Right renal pelvis (tissue), 4 donors: ENCODE results near the gene CD99L2. TPM values are rescaled to one million over a fixed set of nuclear protein-coding genes. Genes with fewer than 3 reads are reported as not detected.

Experiments
- DNase-seq, 4 donors: peaks; one replicate each; pipeline ENCODE4 v3.0.0-alpha.2; 2013; ENCODE audit warnings: low read depth in 4 of 4, low spot score in 3 of 4, missing footprints in 1 of 4
- polyA plus RNA-seq, 4 donors: library from polyadenylated mRNA; unstranded; fragments of 120-200 nt; gene quantifications; one replicate each; pipeline ENCODE4 v1.2.1, GENCODE V29; 2013; ENCODE audit not compliant: insufficient read length in 4 of 4

CD99L2 gene
- polyA plus RNA-seq, 4 donors: 40.5 to 47.2 (median 44.1) TPM

- DNase-seq: no peak
Observed at GRCh38 chrX:150766351-150767044, 132.0 kb downstream of the CD99L2 start.

GRCh38 chrX:150765782-150766350 is 132.6 kb downstream of the CD99L2 start:
- no peak for DNase-seq

- DNase-seq: no peak
Observed at GRCh38 chrX:150765237-150765636, 133.2 kb downstream of the CD99L2 start.

- no peak for DNase-seq
Observed at GRCh38 chrX:150763810-150764209, 134.7 kb downstream of the CD99L2 start.

GRCh38 chrX:150763303-150763797 is 135.1 kb downstream of the CD99L2 start:
- DNase-seq: no peak

- DNase-seq: no peak
Observed at GRCh38 chrX:150762258-150763165, 136.0 kb downstream of the CD99L2 start.

GRCh38 chrX:150761819-150762216 is 136.7 kb downstream of the CD99L2 start:
- DNase-seq: no peak

GRCh38 chrX:150761176-150761818 is 137.2 kb downstream of the CD99L2 start:
- DNase-seq: no peak

GRCh38 chrX:150759568-150760416 is 138.7 kb downstream of the CD99L2 start:
- DNase-seq: no peak

GRCh38 chrX:150757371-150757770 is 141.1 kb downstream of the CD99L2 start:
- no peak for DNase-seq

- no peak for DNase-seq
Observed at GRCh38 chrX:150753968-150754367, 144.5 kb downstream of the CD99L2 start.

- DNase-seq: no peak
Observed at GRCh38 chrX:150753357-150753756, 145.1 kb downstream of the CD99L2 start.

GRCh38 chrX:150752124-150752523 is 146.3 kb downstream of the CD99L2 start:
- no peak for DNase-seq

- DNase-seq: no peak
Observed at GRCh38 chrX:150736475-150736874, 162.0 kb downstream of the CD99L2 start.

GRCh38 chrX:150731795-150732194 is 166.7 kb downstream of the CD99L2 start:
- DNase-seq: no peak

GRCh38 chrX:150730719-150731118 is 167.7 kb downstream of the CD99L2 start:
- no peak for DNase-seq

- DNase-seq: no peak
Observed at GRCh38 chrX:150729956-150730355, 168.5 kb downstream of the CD99L2 start.

- DNase-seq: no peak
Observed at GRCh38 chrX:150719621-150720020, 178.8 kb downstream of the CD99L2 start.
